HEK293 (cell line): Measurements from ENCODE around the gene KLRC4.

ENCODE experiments used
- CTCF ChIA-PET: fragments of 350-600 bp; formaldehyde crosslinking; extraction: SDS; loops from one replicate; lab custom pipeline; 2021; ENCODE audit warnings: antibody characterized with exemption; lab: Yijun Ruan, JAX
- POLR2A ChIA-PET: fragments of 300-600 bp; formaldehyde crosslinking; extraction: SDS; loops from one replicate; lab custom pipeline; 2020; ENCODE audit warnings: antibody characterized with exemption, inconsistent platforms; lab: Yijun Ruan, JAX
- H3K27ac ChIP-seq: fragments of 200-500 bp; sonication (Bioruptor generic); 2 replicates; pipeline ENCODE4 v1.5.1; 2014; ENCODE audit warnings: low read depth, low read length, control low read depth, inconsistent platforms; ENCODE audit errors: extremely low read depth
- H3K36me3 ChIP-seq, 2 experiments: fragments of 200-500 bp in 1 of 2; sonication (Bioruptor generic) in 1 of 2; 1 replicate in 1 of 2; 2 replicates in 1 of 2; pipeline ENCODE4 v1.5.1; 2014 to 2017; ENCODE audit warnings: inconsistent platforms in 2 of 2, low read length in 2 of 2; ENCODE audit not compliant: control insufficient read depth in 2 of 2, insufficient read depth in 1 of 2
- H3K4me1 ChIP-seq: fragments of 200-500 bp; sonication (Bioruptor generic); 2 replicates; pipeline ENCODE4 v1.5.1; 2014; ENCODE audit warnings: mild to moderate bottlenecking, low read length, inconsistent platforms; ENCODE audit not compliant: control insufficient read depth, insufficient read depth
- H3K4me3 ChIP-seq: 2 replicates; pipeline ENCODE4 v1.5.1; 2011; ENCODE audit warnings: low read depth, mild to moderate bottlenecking, control low read depth, low read length, moderate library complexity
- H3K9me3 ChIP-seq: fragments of 200-500 bp; sonication (Bioruptor generic); 2 replicates; pipeline ENCODE4 v1.5.1; 2014; ENCODE audit warnings: low read depth, low read length, inconsistent platforms; ENCODE audit not compliant: control insufficient read depth, insufficient read depth
- ATF2 ChIP-seq: fragments of 450-650 bp; formaldehyde crosslinking; IDR thresholded peaks from 2 replicates; pipeline ENCODE4 v1.5.1; 2016; ENCODE audit warnings: missing biosample characterization, missing genetic modification characterization, low read depth
- BCL11B ChIP-seq: fragments of 450-650 bp; formaldehyde crosslinking; IDR thresholded peaks from 2 replicates; pipeline ENCODE4 v1.5.1; 2016; ENCODE audit warnings: low read depth, missing biosample characterization, missing genetic modification characterization
- EGR2 ChIP-seq: fragments of 450-650 bp; formaldehyde crosslinking; IDR thresholded peaks from 2 replicates; pipeline ENCODE4 v1.5.1; 2016; ENCODE audit warnings: low read depth, missing biosample characterization, missing genetic modification characterization
- FEZF1 ChIP-seq: fragments of 450-650 bp; formaldehyde crosslinking; IDR thresholded peaks from 2 replicates; pipeline ENCODE4 v1.5.1; 2016; ENCODE audit warnings: missing biosample characterization, missing genetic modification characterization
- KLF10 ChIP-seq: fragments of 450-650 bp; IDR thresholded peaks from 2 replicates; pipeline ENCODE4 v1.5.1; 2018; ENCODE audit warnings: missing biosample characterization, mild to moderate bottlenecking, missing genetic modification characterization
- RBAK ChIP-seq: fragments of 450-650 bp; formaldehyde crosslinking; IDR thresholded peaks from 2 replicates; pipeline ENCODE4 v1.5.1; 2016; ENCODE audit warnings: missing biosample characterization, missing genetic modification characterization
- ZBTB26 ChIP-seq: fragments of 450-650 bp; formaldehyde crosslinking; optimal IDR thresholded peaks from 2 replicates; pipeline ENCODE3; 2016; ENCODE audit warnings: missing biosample characterization, mild to moderate bottlenecking, missing genetic modification characterization
- ZBTB8A ChIP-seq: fragments of 450-650 bp; formaldehyde crosslinking; IDR thresholded peaks from 2 replicates; pipeline ENCODE4 v1.5.1; 2016; ENCODE audit warnings: missing biosample characterization, missing genetic modification characterization
- ZFHX2 ChIP-seq: fragments of 450-650 bp; formaldehyde crosslinking; conservative IDR thresholded peaks from 2 replicates; pipeline ENCODE4 v1.5.1; 2016; ENCODE audit warnings: missing biosample characterization, missing genetic modification characterization
- ZFP69B ChIP-seq: fragments of 450-650 bp; formaldehyde crosslinking; IDR thresholded peaks from 2 replicates; pipeline ENCODE4 v1.5.1; 2016; ENCODE audit warnings: missing biosample characterization, missing genetic modification characterization
- ZNF114 ChIP-seq: fragments of 450-650 bp; formaldehyde crosslinking; IDR thresholded peaks from 2 replicates; pipeline ENCODE4 v1.5.0; 2017; ENCODE audit warnings: missing biosample characterization, missing genetic modification characterization
- ZNF202 ChIP-seq: fragments of 450-650 bp; formaldehyde crosslinking; IDR thresholded peaks from 2 replicates; pipeline ENCODE4 v1.5.1; 2016; ENCODE audit warnings: missing biosample characterization, missing genetic modification characterization, borderline replicate concordance
- ZNF23 ChIP-seq: fragments of 450-650 bp; formaldehyde crosslinking; IDR thresholded peaks from 2 replicates; pipeline ENCODE4 v1.5.1; 2016; ENCODE audit warnings: missing biosample characterization, missing genetic modification characterization, borderline replicate concordance
- ZNF362 ChIP-seq: fragments of 450-650 bp; formaldehyde crosslinking; IDR thresholded peaks from 2 replicates; pipeline ENCODE4 v1.5.1; 2016; ENCODE audit warnings: missing biosample characterization, missing genetic modification characterization
- ZNF394 ChIP-seq: fragments of 450-650 bp; formaldehyde crosslinking; IDR thresholded peaks from 2 replicates; pipeline ENCODE4 v1.5.1; 2016; ENCODE audit warnings: missing biosample characterization, missing genetic modification characterization, mild to moderate bottlenecking, moderate library complexity, borderline replicate concordance
- ZNF473 ChIP-seq: fragments of 450-650 bp; formaldehyde crosslinking; IDR thresholded peaks from 2 replicates; pipeline ENCODE4 v1.5.1; 2017; ENCODE audit warnings: missing biosample characterization, missing genetic modification characterization
- ZNF529 ChIP-seq: fragments of 450-650 bp; formaldehyde crosslinking; IDR thresholded peaks from 2 replicates; pipeline ENCODE4 v1.5.1; 2017; ENCODE audit warnings: missing genetic modification characterization, missing biosample characterization; ENCODE audit not compliant: insufficient replicate concordance
- ZNF670 ChIP-seq: fragments of 450-650 bp; formaldehyde crosslinking; IDR thresholded peaks from 2 replicates; pipeline ENCODE4 v1.5.1; 2016; ENCODE audit warnings: missing biosample characterization, missing genetic modification characterization, low read depth
- ZNF777 ChIP-seq: fragments of 450-650 bp; formaldehyde crosslinking; IDR thresholded peaks from 2 replicates; pipeline ENCODE4 v1.5.1; 2017; ENCODE audit warnings: missing biosample characterization, missing genetic modification characterization, borderline replicate concordance
- TF ChIP-seq, protein P1 (sequence below): IDR thresholded peaks from 2 replicates; pipeline ENCODE4 v1.6.1; 2011; ENCODE audit warnings: mild to moderate bottlenecking, low read depth, low read length, borderline replicate concordance
- TF ChIP-seq, protein P2 (sequence below): fragments of 450-650 bp; formaldehyde crosslinking; IDR thresholded peaks from 2 replicates; pipeline ENCODE4 v1.5.1; 2017; ENCODE audit warnings: missing biosample characterization, missing genetic modification characterization
- TF ChIP-seq, protein P3 (sequence below): fragments of 450-650 bp; IDR thresholded peaks from 2 replicates; pipeline ENCODE4 v1.5.1; 2018; ENCODE audit warnings: missing biosample characterization, mild to moderate bottlenecking, missing genetic modification characterization
- TF ChIP-seq, protein P4 (sequence below): fragments of 450-650 bp; formaldehyde crosslinking; IDR thresholded peaks from 2 replicates; pipeline ENCODE4 v1.5.1; 2016; ENCODE audit warnings: missing biosample characterization, missing genetic modification characterization
- TF ChIP-seq, protein P5 (sequence below): fragments of 450-650 bp; formaldehyde crosslinking; IDR thresholded peaks from 2 replicates; pipeline ENCODE4 v1.5.1; 2016; ENCODE audit warnings: missing biosample characterization, missing genetic modification characterization

Gene KLRC4

GRCh38 chr12:10392394-10392930 lies 17.1 kb downstream of the KLRC4 start:
- ChIA-PET POLR2A (interaction anchor here (1.0 to 1.3 kb wide), 3 partner anchors 27 to 180 kb away, joined by 3 to 12 read pairs (median 3); partner anchors contain the start of gene GABARAPL1), CTCF (interaction anchor here (0.6 to 1.2 kb wide), 4 partner anchors 26 to 280 kb away, joined by 3 to 4 read pairs (median 3); no protein-coding TSS in a partner anchor)
- H3K4me1 ChIP-seq = peaks cover 22% of the 10 kb centered on the region
- H3K36me3 ChIP-seq = no peaks in the 10 kb centered on the region
- no peaks in the 10 kb centered on the region for H3K9me3 ChIP-seq
- peak overlapping the region; percentile 21; the same call in 1 of the 2 replicates for H3K27ac ChIP-seq
- H3K4me3 ChIP-seq = no peak overlapping the region
- TF ChIP-seq ZNF670 (tag by site-specific recombination) (no peak), ZNF473 (tag by site-specific recombination) (no peak), RBAK (no peak), KLF10 (tag by site-specific recombination) (0 out of 2 replicates have a peak, but pooled peaks have one; percentile 32), ZNF394 (tag by site-specific recombination) (0 out of 2 replicates have a peak, but pooled peaks have one; percentile 24), ZNF777 (tag by site-specific recombination) (no peak), ZNF362 (no peak), ZFHX2 (no peak), FEZF1 (tag by site-specific recombination) (peak; percentile 81), ZFP69B (no peak), ZNF202 (tag by site-specific recombination) (no peak), ZNF23 (no peak), ATF2 (no peak), ZBTB26 (no peak), ZNF529 (no peak), BCL11B (tag by site-specific recombination) (no peak), ZNF114 (tag by site-specific recombination) (no peak), ZBTB8A (tag by site-specific recombination) (no peak), EGR2 (tag by site-specific recombination) (no peak)
- TF ChIP-seq, protein P1, sequence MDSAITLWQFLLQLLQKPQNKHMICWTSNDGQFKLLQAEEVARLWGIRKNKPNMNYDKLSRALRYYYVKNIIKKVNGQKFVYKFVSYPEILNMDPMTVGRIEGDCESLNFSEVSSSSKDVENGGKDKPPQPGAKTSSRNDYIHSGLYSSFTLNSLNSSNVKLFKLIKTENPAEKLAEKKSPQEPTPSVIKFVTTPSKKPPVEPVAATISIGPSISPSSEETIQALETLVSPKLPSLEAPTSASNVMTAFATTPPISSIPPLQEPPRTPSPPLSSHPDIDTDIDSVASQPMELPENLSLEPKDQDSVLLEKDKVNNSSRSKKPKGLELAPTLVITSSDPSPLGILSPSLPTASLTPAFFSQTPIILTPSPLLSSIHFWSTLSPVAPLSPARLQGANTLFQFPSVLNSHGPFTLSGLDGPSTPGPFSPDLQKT = no peak
- TF ChIP-seq, protein P2, sequence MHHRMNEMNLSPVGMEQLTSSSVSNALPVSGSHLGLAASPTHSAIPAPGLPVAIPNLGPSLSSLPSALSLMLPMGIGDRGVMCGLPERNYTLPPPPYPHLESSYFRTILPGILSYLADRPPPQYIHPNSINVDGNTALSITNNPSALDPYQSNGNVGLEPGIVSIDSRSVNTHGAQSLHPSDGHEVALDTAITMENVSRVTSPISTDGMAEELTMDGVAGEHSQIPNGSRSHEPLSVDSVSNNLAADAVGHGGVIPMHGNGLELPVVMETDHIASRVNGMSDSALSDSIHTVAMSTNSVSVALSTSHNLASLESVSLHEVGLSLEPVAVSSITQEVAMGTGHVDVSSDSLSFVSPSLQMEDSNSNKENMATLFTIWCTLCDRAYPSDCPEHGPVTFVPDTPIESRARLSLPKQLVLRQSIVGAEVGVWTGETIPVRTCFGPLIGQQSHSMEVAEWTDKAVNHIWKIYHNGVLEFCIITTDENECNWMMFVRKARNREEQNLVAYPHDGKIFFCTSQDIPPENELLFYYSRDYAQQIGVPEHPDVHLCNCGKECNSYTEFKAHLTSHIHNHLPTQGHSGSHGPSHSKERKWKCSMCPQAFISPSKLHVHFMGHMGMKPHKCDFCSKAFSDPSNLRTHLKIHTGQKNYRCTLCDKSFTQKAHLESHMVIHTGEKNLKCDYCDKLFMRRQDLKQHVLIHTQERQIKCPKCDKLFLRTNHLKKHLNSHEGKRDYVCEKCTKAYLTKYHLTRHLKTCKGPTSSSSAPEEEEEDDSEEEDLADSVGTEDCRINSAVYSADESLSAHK = no peak
- TF ChIP-seq, protein P3, sequence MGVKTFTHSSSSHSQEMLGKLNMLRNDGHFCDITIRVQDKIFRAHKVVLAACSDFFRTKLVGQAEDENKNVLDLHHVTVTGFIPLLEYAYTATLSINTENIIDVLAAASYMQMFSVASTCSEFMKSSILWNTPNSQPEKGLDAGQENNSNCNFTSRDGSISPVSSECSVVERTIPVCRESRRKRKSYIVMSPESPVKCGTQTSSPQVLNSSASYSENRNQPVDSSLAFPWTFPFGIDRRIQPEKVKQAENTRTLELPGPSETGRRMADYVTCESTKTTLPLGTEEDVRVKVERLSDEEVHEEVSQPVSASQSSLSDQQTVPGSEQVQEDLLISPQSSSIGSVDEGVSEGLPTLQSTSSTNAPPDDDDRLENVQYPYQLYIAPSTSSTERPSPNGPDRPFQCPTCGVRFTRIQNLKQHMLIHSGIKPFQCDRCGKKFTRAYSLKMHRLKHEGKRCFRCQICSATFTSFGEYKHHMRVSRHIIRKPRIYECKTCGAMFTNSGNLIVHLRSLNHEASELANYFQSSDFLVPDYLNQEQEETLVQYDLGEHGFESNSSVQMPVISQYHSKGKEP (tag by site-specific recombination) = peak; percentile 61; the same call in 1 of the 2 replicates
- TF ChIP-seq, protein P4, sequence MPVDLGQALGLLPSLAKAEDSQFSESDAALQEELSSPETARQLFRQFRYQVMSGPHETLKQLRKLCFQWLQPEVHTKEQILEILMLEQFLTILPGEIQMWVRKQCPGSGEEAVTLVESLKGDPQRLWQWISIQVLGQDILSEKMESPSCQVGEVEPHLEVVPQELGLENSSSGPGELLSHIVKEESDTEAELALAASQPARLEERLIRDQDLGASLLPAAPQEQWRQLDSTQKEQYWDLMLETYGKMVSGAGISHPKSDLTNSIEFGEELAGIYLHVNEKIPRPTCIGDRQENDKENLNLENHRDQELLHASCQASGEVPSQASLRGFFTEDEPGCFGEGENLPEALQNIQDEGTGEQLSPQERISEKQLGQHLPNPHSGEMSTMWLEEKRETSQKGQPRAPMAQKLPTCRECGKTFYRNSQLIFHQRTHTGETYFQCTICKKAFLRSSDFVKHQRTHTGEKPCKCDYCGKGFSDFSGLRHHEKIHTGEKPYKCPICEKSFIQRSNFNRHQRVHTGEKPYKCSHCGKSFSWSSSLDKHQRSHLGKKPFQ (tag by site-specific recombination) = no peak
- TF ChIP-seq, protein P5, sequence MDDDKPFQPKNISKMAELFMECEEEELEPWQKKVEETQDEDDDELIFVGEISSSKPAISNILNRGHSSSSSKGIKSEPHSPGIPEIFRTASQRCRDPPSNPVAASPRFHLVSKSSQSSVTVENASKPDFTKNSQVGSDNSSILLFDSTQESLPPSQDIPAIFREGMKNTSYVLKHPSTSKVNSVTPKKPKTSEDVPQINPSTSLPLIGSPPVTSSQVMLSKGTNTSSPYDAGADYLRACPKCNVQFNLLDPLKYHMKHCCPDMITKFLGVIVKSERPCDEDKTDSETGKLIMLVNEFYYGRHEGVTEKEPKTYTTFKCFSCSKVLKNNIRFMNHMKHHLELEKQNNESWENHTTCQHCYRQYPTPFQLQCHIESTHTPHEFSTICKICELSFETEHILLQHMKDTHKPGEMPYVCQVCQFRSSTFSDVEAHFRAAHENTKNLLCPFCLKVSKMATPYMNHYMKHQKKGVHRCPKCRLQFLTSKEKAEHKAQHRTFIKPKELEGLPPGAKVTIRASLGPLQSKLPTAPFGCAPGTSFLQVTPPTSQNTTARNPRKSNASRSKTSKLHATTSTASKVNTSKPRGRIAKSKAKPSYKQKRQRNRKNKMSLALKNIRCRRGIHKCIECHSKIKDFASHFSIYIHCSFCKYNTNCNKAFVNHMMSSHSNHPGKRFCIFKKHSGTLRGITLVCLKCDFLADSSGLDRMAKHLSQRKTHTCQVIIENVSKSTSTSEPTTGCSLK = no peak
